Measurements from ENCODE around the gene NUDT3. TPM values are rescaled to one million over a fixed set of nuclear protein-coding genes. Genes with fewer than 3 reads are reported as not detected.
A peak's percentile ranks its signal among the peaks of the same experiment; 100 is the strongest.

NUDT3 gene
- total and polyA plus RNA-seq, 9 of the 15 experiments (the other 6 are each of a cell fraction or from before 2014, with no cell fraction given), result 5.4 to 81.2 (median 56.4) TPM

- no peak for TF ChIP-seq RNF219 (CRISPR knock-in tag; IDR thresholded peaks at IDR 0.05)
- no peak for TF ChIP-seq USF2 (CRISPR knock-in tag; IDR thresholded peaks at IDR 0.05)
- TF ChIP-seq FOXO4 (CRISPR knock-in tag; IDR thresholded peaks at IDR 0.05), result no peak
- TF ChIP-seq, protein P1, sequence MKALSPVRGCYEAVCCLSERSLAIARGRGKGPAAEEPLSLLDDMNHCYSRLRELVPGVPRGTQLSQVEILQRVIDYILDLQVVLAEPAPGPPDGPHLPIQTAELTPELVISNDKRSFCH (CRISPR knock-in tag; IDR thresholded peaks at IDR 0.05), result peak; percentile 57; the same call in 1 of the 2 replicates
- TF ChIP-seq, protein P1 (tag; IDR thresholded peaks at IDR 0.05), result peak; percentile 47; the same call in 1 of the 2 replicates
- TF ChIP-seq, protein P2, sequence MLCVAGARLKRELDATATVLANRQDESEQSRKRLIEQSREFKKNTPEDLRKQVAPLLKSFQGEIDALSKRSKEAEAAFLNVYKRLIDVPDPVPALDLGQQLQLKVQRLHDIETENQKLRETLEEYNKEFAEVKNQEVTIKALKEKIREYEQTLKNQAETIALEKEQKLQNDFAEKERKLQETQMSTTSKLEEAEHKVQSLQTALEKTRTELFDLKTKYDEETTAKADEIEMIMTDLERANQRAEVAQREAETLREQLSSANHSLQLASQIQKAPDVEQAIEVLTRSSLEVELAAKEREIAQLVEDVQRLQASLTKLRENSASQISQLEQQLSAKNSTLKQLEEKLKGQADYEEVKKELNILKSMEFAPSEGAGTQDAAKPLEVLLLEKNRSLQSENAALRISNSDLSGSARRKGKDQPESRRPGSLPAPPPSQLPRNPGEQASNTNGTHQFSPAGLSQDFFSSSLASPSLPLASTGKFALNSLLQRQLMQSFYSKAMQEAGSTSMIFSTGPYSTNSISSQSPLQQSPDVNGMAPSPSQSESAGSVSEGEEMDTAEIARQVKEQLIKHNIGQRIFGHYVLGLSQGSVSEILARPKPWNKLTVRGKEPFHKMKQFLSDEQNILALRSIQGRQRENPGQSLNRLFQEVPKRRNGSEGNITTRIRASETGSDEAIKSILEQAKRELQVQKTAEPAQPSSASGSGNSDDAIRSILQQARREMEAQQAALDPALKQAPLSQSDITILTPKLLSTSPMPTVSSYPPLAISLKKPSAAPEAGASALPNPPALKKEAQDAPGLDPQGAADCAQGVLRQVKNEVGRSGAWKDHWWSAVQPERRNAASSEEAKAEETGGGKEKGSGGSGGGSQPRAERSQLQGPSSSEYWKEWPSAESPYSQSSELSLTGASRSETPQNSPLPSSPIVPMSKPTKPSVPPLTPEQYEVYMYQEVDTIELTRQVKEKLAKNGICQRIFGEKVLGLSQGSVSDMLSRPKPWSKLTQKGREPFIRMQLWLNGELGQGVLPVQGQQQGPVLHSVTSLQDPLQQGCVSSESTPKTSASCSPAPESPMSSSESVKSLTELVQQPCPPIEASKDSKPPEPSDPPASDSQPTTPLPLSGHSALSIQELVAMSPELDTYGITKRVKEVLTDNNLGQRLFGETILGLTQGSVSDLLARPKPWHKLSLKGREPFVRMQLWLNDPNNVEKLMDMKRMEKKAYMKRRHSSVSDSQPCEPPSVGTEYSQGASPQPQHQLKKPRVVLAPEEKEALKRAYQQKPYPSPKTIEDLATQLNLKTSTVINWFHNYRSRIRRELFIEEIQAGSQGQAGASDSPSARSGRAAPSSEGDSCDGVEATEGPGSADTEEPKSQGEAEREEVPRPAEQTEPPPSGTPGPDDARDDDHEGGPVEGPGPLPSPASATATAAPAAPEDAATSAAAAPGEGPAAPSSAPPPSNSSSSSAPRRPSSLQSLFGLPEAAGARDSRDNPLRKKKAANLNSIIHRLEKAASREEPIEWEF (CRISPR knock-in tag; IDR thresholded peaks at IDR 0.05), result no peak
- peak; percentile 12; the same call in 1 of the 2 replicates for TF ChIP-seq ZBTB17 (CRISPR knock-in tag; IDR thresholded peaks at IDR 0.05)
- TF ChIP-seq, protein P3, sequence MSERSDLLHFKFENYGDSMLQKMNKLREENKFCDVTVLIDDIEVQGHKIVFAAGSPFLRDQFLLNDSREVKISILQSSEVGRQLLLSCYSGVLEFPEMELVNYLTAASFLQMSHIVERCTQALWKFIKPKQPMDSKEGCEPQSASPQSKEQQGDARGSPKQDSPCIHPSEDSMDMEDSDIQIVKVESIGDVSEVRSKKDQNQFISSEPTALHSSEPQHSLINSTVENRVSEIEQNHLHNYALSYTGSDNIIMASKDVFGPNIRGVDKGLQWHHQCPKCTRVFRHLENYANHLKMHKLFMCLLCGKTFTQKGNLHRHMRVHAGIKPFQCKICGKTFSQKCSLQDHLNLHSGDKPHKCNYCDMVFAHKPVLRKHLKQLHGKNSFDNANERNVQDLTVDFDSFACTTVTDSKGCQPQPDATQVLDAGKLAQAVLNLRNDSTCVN (CRISPR knock-in tag; IDR thresholded peaks at IDR 0.05), result 0 out of 2 replicates have a peak, but pooled peaks have one; percentile 61
- TF ChIP-seq MAX (CRISPR knock-in tag; IDR thresholded peaks at IDR 0.05), result no peak
- no peak for TF ChIP-seq HMG20A (CRISPR knock-in tag; conservative IDR thresholded peaks at IDR 0.05)
- TF ChIP-seq HDAC3 (IDR thresholded peaks at IDR 0.05; ENCODE audit: borderline replicate concordance, partially characterized antibody), result no peak
- peak; percentile 79; the same call in 1 of the 2 replicates for TF ChIP-seq ZNF717 (CRISPR knock-in tag; IDR thresholded peaks at IDR 0.05)
- TF ChIP-seq ZSCAN32 (CRISPR knock-in tag; IDR thresholded peaks at IDR 0.05), result 0 out of 2 replicates have a peak, but pooled peaks have one; percentile 39
- TF ChIP-seq RBM22 (IDR thresholded peaks at IDR 0.05; ENCODE audit: low read depth, low read length, poor library complexity, severe bottlenecking), result peak; percentile 97
These were observed 155.8 kb downstream of the NUDT3 start, which contains the start of gene HMGA1 (continued) for GRCh38 chr6:34236443-34237315.
